ENCODE measurements around the gene HSPA4L.

The HSPA4L gene

DNA sequence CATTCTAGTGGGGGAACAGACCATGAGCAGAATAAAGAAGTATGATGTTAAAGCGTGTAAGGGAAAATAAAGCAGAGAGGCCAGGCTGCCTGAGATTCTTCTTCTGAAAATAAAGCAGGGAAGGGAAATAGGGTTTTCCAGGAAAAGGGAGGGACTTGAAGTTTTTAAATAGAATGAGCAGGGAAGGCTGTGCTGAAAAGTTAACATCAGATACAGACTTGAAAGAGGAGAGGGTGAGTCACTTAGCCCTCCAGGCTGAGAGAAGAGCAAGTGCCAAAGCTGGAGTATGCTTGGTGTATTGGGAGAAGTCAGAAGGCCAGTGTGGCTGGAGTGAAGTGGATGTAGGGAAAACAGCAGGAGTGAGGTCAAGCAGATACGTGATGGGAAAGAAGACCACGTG, 88.6 kb downstream of the HSPA4L start:
- peak; percentile 78 for DNase-seq

DNA sequence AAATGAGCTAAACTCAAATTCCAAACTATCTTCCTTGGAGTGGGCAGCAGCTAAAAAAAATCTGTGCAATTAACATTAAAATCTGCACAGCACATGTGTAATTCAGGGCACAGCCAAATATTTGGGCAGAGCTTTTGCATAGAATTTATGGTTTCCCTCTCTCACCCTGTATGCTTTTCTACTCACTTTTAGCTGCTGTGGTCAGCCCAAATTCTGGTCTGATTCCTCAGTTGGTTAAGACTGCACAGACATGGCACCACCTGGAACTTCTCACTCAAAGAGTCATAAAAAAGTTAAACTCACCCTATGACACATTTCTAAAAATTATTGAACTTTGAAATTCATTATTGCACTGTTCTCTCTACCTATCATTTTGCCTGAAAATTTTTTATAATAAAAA, 93.7 kb downstream of the HSPA4L start:
- DNase-seq: no peak

GRCh38 chr4:127880763-127881562, 98.8 kb downstream of the HSPA4L start, which contains the start of gene PLK4:
TSS of gene PLK4 (plus strand) at chr4:127880893. CDS start at chr4:127881135, 242 bp downstream.
- peak; percentile 96 for DNase-seq

DNA sequence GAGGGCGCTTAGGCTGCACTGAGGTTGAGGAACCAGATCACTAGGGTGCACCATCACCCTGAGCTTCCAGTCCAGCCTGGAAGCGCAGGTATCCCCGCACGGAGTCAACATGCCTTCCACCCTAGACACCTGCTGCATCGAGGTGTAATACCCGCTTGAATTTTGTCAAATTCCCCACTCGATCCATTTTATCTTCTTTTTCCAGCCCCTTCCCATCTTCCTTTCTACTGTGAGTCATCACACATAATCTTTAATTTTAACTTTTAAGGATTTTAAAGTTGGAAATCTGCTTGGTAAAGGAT, 99.4 kb downstream of the HSPA4L start:
- DNase-seq: no peak

GRCh38 chr4:127888559-127888958, 106.4 kb downstream of the HSPA4L start:
- DNase-seq: no peak

DNA sequence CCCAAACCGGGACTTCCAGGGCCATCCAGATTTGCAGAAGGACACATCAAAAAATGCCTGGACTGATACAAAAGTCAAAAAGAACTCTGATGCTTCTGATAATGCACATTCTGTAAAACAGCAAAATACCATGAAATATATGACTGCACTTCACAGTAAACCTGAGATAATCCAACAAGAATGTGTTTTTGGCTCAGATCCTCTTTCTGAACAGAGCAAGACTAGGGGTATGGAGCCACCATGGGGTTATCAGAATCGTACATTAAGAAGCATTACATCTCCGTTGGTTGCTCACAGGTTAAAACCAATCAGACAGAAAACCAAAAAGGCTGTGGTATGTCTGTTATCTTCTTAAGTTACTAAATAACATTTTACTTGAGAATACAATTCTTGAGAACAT, 107.8 kb downstream of the HSPA4L start:
- DNase-seq: peak; percentile 55
